ENCODE data around the gene LRP1-AS.
A peak's percentile ranks its signal among the peaks of the same experiment; 100 is the strongest.

LRP1-AS gene

DNA sequence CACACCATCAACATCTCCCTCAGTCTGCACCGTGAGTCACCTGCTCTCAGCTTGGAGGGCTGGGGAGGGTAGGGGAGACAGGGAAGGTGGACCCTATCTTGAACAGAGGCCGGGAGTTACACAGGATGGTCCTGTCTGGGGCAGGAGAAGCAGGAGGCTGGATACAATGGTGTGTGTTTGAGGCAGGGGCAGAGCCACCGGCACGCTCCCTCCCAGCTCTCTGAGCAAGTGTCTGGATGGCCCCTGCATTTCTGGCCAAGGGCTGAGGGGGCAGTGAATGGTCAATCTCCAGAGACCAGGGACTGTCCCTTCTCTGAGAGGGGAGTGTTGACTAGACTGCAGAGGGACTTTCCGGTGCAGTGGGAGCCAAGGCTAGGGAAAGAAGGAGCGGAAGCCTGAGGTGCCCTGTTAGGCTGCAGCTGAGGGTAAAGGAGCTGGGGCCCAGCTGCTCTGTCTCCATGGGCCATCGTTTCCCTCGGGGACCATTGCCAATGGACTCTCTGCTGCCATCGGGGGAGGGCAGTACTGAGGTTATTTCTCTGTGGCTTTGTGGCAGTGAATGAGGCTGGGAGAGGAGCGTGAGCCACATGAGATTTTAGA is 1.9 kb downstream of the LRP1-AS start:
- DNase-seq (ENCODE audit: low read depth, low spot score), result no peak
- H3K27ac ChIP-seq, result no peak overlapping the region

DNA sequence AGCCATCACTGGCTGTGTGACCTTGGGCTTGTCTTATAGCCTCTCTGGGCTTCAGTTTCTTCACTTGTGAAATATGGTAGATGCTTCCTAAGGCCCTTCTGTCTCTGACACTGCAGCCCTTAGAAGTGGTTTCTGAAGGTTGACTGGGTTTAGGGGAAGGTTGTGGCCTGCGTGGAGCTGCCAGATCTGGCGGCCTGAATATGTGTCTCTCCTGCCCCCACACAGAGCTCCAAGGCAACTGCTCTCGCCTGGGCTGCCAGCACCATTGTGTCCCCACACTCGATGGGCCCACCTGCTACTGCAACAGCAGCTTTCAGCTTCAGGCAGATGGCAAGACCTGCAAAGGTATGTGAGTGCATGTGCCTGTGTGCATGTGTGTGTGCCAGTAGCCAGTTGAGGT is 4.0 kb downstream of the LRP1-AS start:
- H3K27ac ChIP-seq, result no peak overlapping the region
- no peak for DNase-seq (ENCODE audit: low read depth, low spot score)

DNA sequence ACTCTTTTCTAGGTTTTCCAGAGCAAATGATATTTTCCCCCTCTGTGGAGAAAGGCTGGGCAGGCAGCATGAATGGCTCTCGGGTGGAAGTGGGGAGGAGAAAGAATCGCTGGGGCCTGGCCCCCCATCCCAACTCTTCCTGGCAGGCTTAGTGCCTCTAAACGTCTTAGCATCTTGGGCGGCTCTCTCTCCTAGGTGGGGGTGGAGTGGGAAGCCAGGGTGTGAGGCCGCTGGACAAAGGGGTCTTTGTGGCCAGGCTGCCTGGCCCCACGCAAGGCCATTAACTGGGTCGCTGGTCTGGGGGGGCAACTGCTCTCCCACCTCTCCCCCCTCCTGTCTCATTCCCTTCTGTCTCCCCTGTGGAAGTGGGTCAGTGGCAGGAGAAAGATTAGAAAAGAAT is 4.7 kb downstream of the LRP1-AS start:
- DNase-seq (ENCODE audit: low read depth, low spot score), result no peak
- H3K27ac ChIP-seq, result no peak overlapping the region

DNA sequence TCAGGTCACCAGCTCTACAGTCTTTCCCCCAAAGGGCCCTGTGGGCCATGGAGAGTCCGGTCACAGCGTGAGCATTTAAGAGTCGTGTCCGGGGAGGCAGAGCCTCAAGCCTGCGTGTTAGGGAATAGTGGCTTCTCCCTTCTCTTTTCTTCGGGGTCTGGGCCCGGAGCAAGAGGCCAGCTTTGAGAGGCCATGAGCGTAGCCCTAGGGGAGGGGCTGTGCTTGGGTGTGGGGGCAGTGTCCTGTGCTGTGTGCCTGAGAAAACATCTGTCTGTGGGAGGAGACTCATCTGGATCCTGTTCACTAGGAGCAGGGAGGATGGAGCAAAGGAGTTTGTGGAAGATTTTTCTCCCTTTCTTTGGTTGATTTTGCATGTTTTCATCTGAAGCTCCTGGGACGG is 5.3 kb downstream of the LRP1-AS start:
- no peak overlapping the region for H3K27ac ChIP-seq
- DNase-seq (ENCODE audit: low read depth, low spot score), result no peak

DNA sequence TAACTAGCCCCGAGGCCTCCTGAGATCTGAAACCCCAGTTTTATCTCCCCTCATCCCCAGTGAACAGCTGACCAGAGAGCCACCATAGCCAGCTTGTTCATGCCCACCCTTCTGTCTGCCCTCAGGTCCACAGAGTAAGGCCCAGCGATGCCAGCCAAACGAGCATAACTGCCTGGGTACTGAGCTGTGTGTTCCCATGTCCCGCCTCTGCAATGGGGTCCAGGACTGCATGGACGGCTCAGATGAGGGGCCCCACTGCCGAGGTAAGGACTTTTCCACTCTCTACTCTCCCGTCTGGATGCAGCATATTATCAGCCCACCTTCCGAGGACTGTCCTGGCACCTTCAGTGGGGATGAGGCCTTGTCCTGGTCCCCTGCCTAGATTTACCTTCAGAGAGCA is 6.2 kb downstream of the LRP1-AS start:
- no peak overlapping the region for H3K27ac ChIP-seq
- no peak for DNase-seq (ENCODE audit: low read depth, low spot score)

DNA sequence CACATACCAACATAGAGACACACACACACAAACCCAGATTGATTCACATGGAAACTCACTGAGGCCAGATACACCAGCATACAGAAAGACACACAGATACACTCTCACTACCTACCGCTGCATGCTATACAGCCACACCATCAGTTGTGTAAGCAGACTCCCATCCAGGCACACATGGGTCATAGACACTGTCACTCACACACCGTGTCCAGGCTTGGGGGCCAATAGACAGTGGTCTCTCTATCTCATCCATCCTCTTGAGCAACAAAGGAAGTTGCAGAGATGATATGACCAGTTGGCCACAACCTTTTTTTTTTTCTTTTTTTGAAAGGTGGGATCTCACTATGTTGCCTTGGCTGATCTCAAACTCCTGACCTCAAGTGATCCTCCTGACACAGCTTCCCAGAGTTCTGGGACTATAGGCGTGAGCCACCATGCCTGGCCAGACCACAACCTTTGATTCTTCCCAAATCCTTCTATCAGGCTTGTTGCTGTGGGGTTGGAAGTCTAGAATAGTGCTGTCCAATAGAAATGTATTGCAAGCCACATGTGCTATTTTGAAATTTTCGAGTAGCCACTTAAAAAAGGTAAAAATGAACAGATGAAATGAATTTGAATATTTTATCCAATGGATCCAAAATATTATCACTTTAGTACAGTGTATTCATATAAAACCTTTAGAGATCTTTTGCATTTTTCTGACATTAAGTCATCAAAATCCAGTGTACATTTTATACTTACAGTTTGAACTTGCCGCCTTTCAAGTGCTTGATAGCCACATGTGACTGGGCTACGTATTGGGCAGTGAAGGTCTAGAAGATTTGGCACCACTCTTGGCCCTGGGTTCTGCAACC is 7.4 kb downstream of the LRP1-AS start:
- H3K27ac ChIP-seq, result no peak overlapping the region
- no peak for DNase-seq (ENCODE audit: low read depth, low spot score)

DNA sequence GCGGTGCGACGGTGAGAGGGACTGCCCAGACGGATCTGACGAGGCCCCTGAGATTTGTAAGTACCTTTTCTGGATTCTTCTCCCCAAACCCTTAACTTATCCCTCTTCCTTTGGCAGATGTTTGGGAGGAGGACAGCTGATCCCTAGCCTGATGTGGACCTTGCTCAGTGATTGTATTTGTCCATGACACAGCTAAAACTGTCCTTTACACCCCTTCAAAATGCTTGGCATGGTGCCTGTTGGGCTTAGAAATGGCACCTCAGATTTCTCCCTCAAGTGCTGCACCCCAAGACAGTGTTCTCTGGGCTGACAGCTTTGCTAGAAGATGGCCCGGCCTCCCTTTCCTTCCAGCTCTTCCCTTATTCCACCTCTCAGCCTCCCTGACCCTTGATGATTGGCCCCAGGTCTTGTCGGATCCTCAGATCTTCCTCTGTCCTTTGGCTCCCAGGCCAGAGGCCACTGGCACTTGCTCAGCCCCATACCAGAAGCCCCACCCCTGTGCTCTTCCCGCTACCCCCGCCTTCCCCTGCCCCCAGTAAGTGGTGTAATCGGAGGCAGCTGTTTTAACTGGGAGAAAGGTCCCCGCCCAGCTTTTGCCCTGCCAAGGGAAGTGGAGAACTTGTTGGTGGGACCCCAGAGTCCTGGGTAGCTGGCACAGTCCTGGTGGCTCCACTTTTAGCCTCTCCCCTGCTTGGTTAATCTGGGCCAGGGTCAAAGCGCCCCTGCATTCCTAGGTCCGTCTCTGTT is 8.7 kb downstream of the LRP1-AS start:
- H3K27ac ChIP-seq, result no peak overlapping the region
- no peak for DNase-seq (ENCODE audit: low read depth, low spot score)

DNA sequence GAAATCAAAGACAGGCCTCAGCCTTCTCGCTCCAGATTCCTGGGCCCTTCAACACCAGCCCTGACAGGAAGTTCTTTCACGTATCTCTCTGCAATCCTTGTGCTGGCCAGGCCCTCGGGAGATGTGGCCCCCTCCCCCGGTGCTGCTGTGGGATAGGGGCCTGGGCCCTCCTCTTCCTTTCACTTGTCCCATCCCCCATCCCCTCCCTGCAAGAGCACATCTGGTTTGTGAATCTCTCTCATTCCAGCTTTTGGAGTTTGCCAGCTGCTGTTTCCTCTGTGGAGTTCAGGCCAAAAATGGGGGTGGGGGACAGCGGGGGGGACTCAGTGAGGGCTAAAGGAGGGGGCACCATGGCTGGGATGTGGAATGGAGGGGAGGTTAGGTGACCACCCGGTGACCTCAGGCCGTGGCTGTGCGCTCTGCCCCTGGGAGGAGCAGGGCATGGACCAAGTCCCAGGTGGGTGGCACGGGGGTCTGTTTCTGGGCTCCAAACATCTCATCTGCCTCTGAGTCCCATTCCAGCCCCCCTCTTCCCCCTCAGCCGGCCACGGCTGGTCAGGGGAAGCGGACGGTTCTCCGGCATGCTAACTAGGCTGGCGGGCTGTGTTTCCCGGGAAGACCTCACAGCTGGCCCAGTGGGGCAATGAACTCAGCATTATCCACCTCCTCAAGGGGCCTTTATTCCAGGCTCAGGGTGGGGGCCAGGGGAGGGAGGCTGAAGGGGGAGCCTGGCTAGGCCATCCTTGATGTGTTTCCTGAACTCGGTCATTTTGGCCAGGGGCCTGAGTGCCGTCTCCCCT is 11.7 kb downstream of the LRP1-AS start:
- H3K27ac ChIP-seq, result no peak overlapping the region
- no peak for DNase-seq (ENCODE audit: low read depth, low spot score)

DNA sequence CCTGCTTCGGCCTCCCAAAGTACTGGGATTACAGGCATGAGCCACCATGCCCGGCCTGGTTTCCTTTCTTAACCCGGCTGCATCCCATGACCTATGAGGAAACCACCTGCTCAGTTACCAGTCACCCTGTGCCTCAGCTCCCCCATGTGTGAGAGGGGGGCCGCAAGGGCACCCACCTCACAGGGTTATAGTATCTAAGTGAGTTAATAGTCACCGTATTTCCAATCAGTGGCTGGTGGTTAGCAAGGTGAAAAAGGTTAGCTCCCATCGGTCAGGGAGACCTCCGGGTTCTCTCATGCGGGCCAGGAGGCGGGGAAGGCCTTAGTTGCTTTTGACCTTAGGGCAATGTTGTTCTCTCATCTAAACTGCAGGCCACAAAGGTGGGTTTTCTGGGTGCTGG is 12.5 kb downstream of the LRP1-AS start:
- DNase-seq (ENCODE audit: low read depth, low spot score), result no peak
- H3K27ac ChIP-seq, result no peak overlapping the region

DNA sequence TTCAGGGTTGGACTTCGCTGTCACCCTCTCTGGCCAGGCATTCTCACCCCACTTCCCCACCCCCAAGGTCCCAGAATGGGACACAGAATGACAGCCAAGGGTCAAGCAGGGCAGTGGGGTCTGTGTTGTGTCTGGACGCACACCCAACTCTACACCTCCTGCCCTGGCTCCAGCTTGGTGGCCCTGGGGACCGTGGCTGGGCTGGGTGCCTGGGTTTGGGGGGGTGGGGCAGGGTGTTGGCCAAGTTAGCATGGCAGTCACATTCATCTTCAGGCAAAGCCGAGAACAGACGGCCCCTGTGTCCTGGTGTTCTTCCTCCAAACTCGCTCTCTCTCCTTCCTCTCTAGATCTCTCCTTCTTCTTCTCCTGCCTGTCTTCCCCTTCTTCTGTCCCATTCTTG is 13.5 kb downstream of the LRP1-AS start:
- DNase-seq (ENCODE audit: low read depth, low spot score), result no peak
- no peak overlapping the region for H3K27ac ChIP-seq

DNA sequence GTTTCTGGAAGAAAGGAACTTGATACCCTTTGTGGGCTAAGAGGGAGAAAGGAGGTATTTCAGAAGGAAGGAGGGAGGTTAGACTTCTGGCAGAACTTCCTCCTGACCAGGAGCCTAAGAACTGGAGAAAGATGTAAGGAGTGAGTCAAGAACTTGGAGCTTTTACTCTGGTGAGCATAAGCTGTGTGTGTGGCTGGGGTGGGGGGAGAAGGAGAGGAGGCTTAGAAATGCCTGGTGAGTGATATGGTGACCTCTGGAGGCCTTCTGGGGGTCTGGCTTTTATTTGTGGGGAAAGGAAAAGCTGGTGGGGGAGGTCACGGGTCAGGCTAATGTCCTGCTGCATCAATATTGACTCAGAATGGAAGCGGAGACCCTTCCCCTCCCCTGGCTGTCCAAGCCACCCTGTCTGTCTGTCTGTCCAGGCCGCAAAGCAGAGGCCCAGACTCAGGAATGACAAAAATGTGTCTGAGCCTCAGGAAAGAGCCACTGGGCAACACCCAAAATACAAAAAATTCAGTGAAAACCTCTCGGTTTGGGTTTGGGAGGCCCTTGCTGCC is 14.3 kb downstream of the LRP1-AS start:
- H3K27ac ChIP-seq, result no peak overlapping the region
- no peak for DNase-seq (ENCODE audit: low read depth, low spot score)

DNA sequence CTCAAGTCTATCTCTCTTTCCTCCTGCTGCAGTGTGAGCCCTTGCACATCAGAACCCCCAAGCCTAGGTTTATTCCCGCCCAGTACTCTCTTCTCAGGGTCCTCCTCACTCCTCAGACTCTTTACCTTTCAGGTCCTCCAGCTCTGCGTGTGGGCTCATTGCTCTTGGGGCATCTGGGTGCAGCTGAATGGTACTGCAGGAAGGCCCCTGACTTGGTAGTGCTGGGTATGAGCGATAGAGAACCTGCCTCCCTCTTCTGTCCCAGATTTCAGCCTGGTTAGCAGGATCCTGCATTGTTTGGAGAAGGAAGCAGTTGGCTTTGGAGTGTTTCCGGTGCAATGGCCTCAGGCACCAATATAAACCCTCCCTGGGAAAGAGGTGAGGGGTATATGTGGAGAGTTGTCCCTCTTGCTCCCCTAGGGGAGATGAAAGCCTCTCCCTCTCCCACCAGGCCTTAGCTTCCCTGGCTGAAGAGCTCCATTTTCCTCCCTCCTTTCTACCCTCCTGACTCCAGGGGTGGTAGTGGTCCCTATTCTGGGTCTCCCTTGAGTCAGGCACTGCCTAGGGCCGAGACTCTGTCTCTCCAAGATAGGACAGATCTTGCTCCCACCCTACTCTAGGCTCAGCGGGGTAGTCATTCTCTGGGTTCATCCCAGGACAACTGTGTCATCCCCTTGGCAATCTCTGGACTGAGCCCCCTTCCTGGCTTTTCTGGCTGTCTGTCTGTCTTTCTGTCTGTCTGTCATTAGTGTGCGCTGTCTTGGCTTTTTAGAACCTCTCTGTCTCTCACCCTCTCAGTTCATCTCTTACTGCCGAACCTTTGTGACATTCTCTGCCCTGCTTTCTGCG is 15.3 kb downstream of the LRP1-AS start:
- DNase-seq (ENCODE audit: low read depth, low spot score), result no peak
- no peak overlapping the region for H3K27ac ChIP-seq

DNA sequence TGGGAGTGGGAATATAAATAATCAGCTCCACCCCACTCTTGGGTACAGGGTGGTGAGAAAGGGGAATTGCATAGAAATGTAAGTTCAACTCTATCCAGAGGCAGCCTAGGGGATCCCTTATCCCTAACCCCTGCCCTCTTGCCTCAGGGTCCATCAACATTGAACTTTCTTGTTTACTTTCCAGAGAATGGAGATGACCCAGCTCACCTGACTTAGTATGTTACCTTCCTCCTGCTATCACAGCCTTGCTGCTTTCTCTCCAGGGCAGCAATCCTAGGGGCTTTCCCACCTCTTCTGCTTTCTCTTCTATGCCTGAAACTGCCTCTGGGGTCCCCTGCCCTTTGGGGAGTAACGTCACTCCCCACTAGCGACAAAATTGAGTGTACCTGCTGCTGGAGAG is 16.5 kb downstream of the LRP1-AS start:
- DNase-seq (ENCODE audit: low read depth, low spot score), result no peak

DNA sequence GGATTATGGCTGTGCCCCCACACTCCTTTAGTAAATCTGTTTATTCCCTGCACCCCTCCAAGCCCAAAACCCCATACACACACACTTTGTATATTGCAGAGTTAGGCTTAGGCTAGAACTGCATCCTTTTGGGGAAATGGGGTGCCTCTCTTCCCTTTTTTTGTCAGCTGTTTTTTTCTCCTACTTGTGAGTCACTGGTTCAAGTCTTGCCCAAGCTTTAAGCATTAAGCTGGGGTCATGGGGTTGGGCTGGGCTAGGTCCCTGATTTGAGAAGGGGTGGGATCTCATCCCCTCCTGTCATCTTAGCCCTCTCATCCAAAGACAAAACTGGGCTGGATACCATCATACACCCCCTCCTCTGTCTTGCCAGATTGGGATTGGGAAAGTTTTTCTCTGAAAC is 17.5 kb downstream of the LRP1-AS start:
- DNase-seq (ENCODE audit: low read depth, low spot score), result no peak
- H3K27ac ChIP-seq, result no peak overlapping the region

More for the DNA sequence above, 16.5 kb downstream of the LRP1-AS start:
- no peak overlapping the region for H3K27ac ChIP-seq

DNA sequence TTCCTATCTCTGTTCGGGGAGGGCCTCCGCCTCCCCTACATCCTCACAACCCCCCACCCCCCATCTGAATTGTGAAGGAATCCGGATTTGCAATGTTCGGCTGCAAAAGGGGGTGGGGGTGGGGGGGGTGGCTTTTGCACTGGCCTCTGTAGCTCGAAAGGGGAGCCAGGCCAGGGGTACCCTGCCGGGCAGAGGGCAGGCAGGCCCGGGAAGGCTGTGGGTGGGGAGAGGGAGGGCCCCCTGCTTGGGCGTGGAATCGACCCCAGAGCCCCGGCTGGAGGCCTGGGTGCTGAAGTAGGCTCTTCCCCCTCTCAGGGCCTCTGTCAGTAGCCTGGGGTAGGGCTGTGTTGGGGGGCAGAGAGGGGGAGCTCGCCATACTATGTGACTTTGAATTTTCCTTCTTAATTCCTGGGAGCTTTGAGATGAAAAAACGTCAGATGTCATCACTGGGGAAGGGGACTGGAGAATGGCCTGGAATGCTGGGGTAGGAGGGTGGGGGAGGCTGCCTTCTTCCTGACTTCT is 18.0 kb downstream of the LRP1-AS start:
- DNase-seq (ENCODE audit: low read depth, low spot score), result no peak
- no peak overlapping the region for H3K27ac ChIP-seq

DNA sequence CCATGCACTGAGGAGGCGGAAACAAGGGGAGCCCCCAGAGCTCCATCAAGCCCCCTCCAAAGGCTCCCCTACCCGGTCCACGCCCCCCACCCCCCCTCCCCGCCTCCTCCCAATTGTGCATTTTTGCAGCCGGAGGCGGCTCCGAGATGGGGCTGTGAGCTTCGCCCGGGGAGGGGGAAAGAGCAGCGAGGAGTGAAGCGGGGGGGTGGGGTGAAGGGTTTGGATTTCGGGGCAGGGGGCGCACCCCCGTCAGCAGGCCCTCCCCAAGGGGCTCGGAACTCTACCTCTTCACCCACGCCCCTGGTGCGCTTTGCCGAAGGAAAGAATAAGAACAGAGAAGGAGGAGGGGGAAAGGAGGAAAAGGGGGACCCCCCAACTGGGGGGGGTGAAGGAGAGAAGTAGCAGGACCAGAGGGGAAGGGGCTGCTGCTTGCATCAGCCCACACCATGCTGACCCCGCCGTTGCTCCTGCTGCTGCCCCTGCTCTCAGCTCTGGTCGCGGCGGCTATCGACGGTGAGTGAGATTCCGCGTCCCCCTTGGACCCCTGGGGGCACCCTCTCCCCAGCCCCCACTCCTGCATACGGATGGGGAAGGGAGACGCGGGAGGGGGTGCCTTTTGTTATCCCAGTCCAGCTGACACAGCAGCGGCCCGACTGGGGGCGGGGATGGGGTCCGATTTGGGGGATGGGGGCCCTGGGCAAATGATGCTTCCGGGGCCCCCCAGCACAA is 18.7 kb downstream of the LRP1-AS start:
- H3K27ac ChIP-seq, result peak overlapping the region; percentile 70
- no peak for DNase-seq (ENCODE audit: low read depth, low spot score)

DNA sequence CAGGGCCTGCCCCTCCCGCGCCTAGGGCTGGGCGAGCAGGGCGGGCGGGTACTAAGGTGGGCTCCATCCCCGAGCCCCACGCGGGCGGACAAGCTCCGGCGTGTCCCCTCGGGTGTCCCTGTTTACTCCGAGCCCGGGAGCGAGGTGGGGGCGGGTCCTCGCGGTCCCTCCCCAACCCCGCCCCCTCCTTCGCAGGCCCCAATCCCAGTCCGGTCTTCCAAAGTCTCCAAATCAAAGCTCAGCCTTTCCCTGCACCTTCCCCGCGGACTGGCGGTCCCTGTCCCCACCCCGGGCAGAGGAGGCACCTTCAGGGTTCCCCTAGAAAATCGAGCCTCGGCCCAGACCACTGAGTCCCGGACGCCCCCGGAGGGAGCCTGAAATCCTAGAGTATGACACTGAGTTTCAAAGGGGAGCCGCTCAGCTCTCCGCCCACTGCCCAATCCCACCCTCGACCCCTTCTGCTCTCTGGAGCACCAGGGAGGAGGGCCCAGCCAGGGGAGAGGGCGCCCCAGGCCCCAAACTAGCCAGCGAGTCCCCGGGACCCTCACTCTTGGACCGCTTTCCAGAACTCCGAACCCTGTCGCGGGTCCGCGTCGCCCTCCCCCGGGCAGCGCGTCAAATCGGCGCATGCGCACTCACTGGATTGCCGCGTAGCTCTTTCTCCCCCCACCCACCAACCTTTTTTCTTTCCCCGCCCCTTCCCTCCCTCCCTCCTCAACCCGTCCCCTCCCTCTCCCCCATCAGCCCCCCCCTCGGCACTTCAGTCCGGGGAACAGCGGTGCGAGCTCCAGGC is 19.5 kb downstream of the LRP1-AS start, which contains the start of gene LRP1:
Gene LRP1, plus strand, starts transcription at position 758 of the 793 bp plus-strand sequence. CDS start 482 bp downstream, outside the sequence.
- DNase-seq (ENCODE audit: low read depth, low spot score), result no peak
- H3K27ac ChIP-seq, result peak within 1 kb of the TSS; percentile 70

All from epithelial cell of prostate (primary cell).